ENCODE measurements around the gene TBC1D19.

GRCh38 chr4:26609868-26610267 is 26.0 kb downstream of the TBC1D19 start:
- TF ChIP-seq POLR2A (IDR thresholded peaks at IDR 0.05; ENCODE audit: low read depth) (no peak), POLR2AphosphoS5 (IDR thresholded peaks at IDR 0.05) (no peak)
- TF ChIP-seq, protein P1, sequence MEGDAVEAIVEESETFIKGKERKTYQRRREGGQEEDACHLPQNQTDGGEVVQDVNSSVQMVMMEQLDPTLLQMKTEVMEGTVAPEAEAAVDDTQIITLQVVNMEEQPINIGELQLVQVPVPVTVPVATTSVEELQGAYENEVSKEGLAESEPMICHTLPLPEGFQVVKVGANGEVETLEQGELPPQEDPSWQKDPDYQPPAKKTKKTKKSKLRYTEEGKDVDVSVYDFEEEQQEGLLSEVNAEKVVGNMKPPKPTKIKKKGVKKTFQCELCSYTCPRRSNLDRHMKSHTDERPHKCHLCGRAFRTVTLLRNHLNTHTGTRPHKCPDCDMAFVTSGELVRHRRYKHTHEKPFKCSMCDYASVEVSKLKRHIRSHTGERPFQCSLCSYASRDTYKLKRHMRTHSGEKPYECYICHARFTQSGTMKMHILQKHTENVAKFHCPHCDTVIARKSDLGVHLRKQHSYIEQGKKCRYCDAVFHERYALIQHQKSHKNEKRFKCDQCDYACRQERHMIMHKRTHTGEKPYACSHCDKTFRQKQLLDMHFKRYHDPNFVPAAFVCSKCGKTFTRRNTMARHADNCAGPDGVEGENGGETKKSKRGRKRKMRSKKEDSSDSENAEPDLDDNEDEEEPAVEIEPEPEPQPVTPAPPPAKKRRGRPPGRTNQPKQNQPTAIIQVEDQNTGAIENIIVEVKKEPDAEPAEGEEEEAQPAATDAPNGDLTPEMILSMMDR (IDR thresholded peaks at IDR 0.05) = no peak
